HepG2 (cell line): Measurements from ENCODE around the gene LRRTM3. TPM values are rescaled to one million over a fixed set of nuclear protein-coding genes. Genes with fewer than 3 reads are reported as not detected.

Experiments
- ATAC-seq: fragments of 200-7000 bp; cut with Tn5 transposase; 3 replicates; pipeline ENCODE4 v1.9.1; 2020; ENCODE audit warnings: mild to moderate bottlenecking, moderate library complexity
- BruUV-seq: library from RNA; stranded (reverse); fragments of 400-500 nt; replicated peaks from 2 replicates; lab custom pipeline; 2021; lab: Mats Ljungman, UMichigan
- CTCF ChIA-PET: fragments of 300-600 bp; formaldehyde crosslinking; extraction: SDS; loops from one replicate; lab custom pipeline; 2021; ENCODE audit warnings: low total read pairs, inconsistent platforms, low intra/inter-chr PET ratio; lab: Yijun Ruan, JAX
- POLR2A ChIA-PET: fragments of 350-600 bp; sonication (Branson Sonifier 250); formaldehyde crosslinking; loops from one replicate; lab custom pipeline; 2020; ENCODE audit warnings: antibody characterized with exemption, inconsistent platforms; lab: Yijun Ruan, JAX
- DNase-seq: peaks from one replicate; pipeline ENCODE4 v3.0.0-alpha.2; 2015; ENCODE audit warnings: low spot score
- FAIRE-seq: peaks from 3 replicates; lab custom pipeline; 2011; peaks lifted over from hg19 to GRCh38; lab: Jason Lieb, UNC
- H2AFZ ChIP-seq: one replicate; pipeline ENCODE4 v1.6.1; 2011; ENCODE audit warnings: low read length, inconsistent platforms
- H3K27ac ChIP-seq: fragments of 300-600 bp; 3 replicates; pipeline ENCODE4 v1.8.0; 2011; ENCODE audit warnings: mixed run types, mild to moderate bottlenecking, mixed read lengths, low read length, inconsistent platforms; ENCODE audit not compliant: insufficient read depth; ENCODE audit errors: extremely low read length
- H3K27me3 ChIP-seq, 2 experiments: fragments of 200-600 bp in 1 of 2; 2 replicates in 1 of 2; 3 replicates in 1 of 2; pipeline versions ENCODE4 v1.6.0 to v1.8.0; 2011; ENCODE audit warnings: low read length in 2 of 2, mild to moderate bottlenecking in 2 of 2, moderate library complexity in 2 of 2, inconsistent platforms in 1 of 2; ENCODE audit not compliant: insufficient read depth in 2 of 2, control insufficient read depth in 1 of 2
- H3K36me3 ChIP-seq, 2 experiments: fragments of 200-600 bp in 1 of 2; replicated peaks in 1 of 2; 2 replicates in 1 of 2; 3 replicates in 1 of 2; pipeline versions ENCODE4 v1.5.1 to v1.8.0; 2011; ENCODE audit warnings: low read length in 2 of 2, inconsistent platforms in 1 of 2; ENCODE audit not compliant: insufficient read depth in 2 of 2, control insufficient read depth in 1 of 2
- H3K4me1 ChIP-seq: 2 replicates; pipeline ENCODE4 v1.5.1; 2012; ENCODE audit warnings: low read length, inconsistent platforms; ENCODE audit not compliant: insufficient read depth
- H3K4me2 ChIP-seq: 2 replicates; pipeline ENCODE4 v1.6.0; 2011; ENCODE audit warnings: low read depth, low read length, inconsistent platforms
- H3K4me3 ChIP-seq, 3 experiments: fragments of 200-600 bp in 1 of 3; sonication (generic), shearing (Covaris generic) in 1 of 3; replicated peaks in 1 of 3; 2 replicates each; pipeline ENCODE4 v1.5.1; 2011 to 2016; ENCODE audit warnings: low read length in 3 of 3, inconsistent platforms in 2 of 3, low read depth in 2 of 3, mild to moderate bottlenecking in 2 of 3, control low read depth in 1 of 3, mixed read lengths in 1 of 3; ENCODE audit not compliant: insufficient read depth in 1 of 3
- H3K79me2 ChIP-seq: one replicate; pipeline ENCODE4 v1.6.1; 2011; ENCODE audit warnings: low read length, inconsistent platforms; ENCODE audit not compliant: insufficient read depth
- H3K9ac ChIP-seq: 2 replicates; pipeline ENCODE4 v1.6.0; 2011; ENCODE audit warnings: mild to moderate bottlenecking, low read depth, low read length, inconsistent platforms; ENCODE audit not compliant: insufficient read depth
- H3K9me3 ChIP-seq: 2 replicates; pipeline ENCODE4 v1.5.1; 2012; ENCODE audit warnings: mild to moderate bottlenecking, low read length
- H4K20me1 ChIP-seq: 2 replicates; pipeline ENCODE4 v1.6.0; 2011; ENCODE audit warnings: inconsistent platforms, mild to moderate bottlenecking, low read length, moderate library complexity; ENCODE audit not compliant: insufficient read depth
- ATF1 ChIP-seq: IDR thresholded peaks from 2 replicates; pipeline ENCODE4 v1.6.1; 2016; ENCODE audit warnings: mild to moderate bottlenecking, control low read depth
- BCLAF1 ChIP-seq: fragments of 450-650 bp; IDR thresholded peaks from 2 replicates; pipeline ENCODE4 v1.6.1; 2017; ENCODE audit warnings: mild to moderate bottlenecking
- FOXJ3 ChIP-seq: sonication (generic); formaldehyde crosslinking; IDR thresholded peaks from 2 replicates; pipeline ENCODE4 v1.4.0; 2020; ENCODE audit warnings: missing genetic modification reagents, mild to moderate bottlenecking, borderline replicate concordance
- JUN ChIP-seq: sonication (generic); formaldehyde crosslinking; IDR thresholded peaks from 2 replicates; pipeline ENCODE4 v1.4.0; 2020; ENCODE audit warnings: mild to moderate bottlenecking, missing genetic modification reagents
- KAT7 ChIP-seq: IDR thresholded peaks from 2 replicates; pipeline ENCODE4 v1.6.1; 2018; ENCODE audit warnings: borderline replicate concordance, missing compliant biosample characterization
- NONO ChIP-seq, 2 experiments: fragments of 450-650 bp in 1 of 2; sonication (generic) in 1 of 2; formaldehyde crosslinking in 1 of 2; IDR thresholded peaks in 1 of 2; conservative IDR thresholded peaks in 1 of 2; 2 replicates each; pipeline versions ENCODE4 v1.6.1 to v1.8.0; 2017 to 2022; ENCODE audit warnings: mild to moderate bottlenecking in 1 of 2, missing genetic modification reagents in 1 of 2, moderate library complexity in 1 of 2
- SMARCE1 ChIP-seq: fragments of 450-650 bp; IDR thresholded peaks from 2 replicates; pipeline ENCODE4 v1.6.1; 2017; ENCODE audit warnings: borderline replicate concordance
- TFE3 ChIP-seq: IDR thresholded peaks from 2 replicates; pipeline ENCODE4 v1.6.1; 2016
- TRIM24 ChIP-seq: sonication (generic); formaldehyde crosslinking; IDR thresholded peaks from 2 replicates; pipeline ENCODE4 v1.8.0; 2022; ENCODE audit warnings: mild to moderate bottlenecking, missing genetic modification reagents
- YEATS2 ChIP-seq: sonication (generic); formaldehyde crosslinking; IDR thresholded peaks from 2 replicates; pipeline ENCODE4 v1.4.0; 2020; ENCODE audit warnings: missing genetic modification reagents, borderline replicate concordance
- ZBTB20 ChIP-seq: sonication (generic); formaldehyde crosslinking; IDR thresholded peaks from 2 replicates; pipeline ENCODE4 v1.8.1; 2023; ENCODE audit warnings: missing genetic modification reagents, low read depth, mild to moderate bottlenecking, borderline replicate concordance
- ZNF234 ChIP-seq: sonication (generic); formaldehyde crosslinking; conservative IDR thresholded peaks from 2 replicates; pipeline ENCODE4 v1.5.1; 2020; ENCODE audit warnings: mild to moderate bottlenecking, missing genetic modification reagents
- ZNF709 ChIP-seq: sonication (generic); formaldehyde crosslinking; IDR thresholded peaks from 2 replicates; pipeline ENCODE4 v1.5.0; 2020; ENCODE audit warnings: mild to moderate bottlenecking, missing genetic modification reagents
- WGBS: methylation state at CpG from one replicate; pipeline ENCODE4 v1.1.6; 2017; ENCODE audit warnings: low lambda C conversion rate; 5-methylcytosine and 5-hydroxymethylcytosine counted together
- in situ Hi-C: cut with HindIII; loops from 2 replicates; pipeline ENCODE4 v1.10.0; 2017; ENCODE audit warnings: low pct_unique_long_range_greater_than_20kb; ENCODE audit not compliant: extremely low pct_ligation_motif_present
- intact Hi-C: fragments of 100-400 bp; cut with micrococcal nuclease; formaldehyde crosslinking; loops from one replicate; pipeline ENCODE4 v1.10.0; 2022; ENCODE audit not compliant: unreplicated experiment
- polyA plus RNA-seq, 8 experiments: library from polyadenylated mRNA; depleted of rRNA in 3 of 8; stranded (reverse) in 7 of 8; unstranded in 1 of 8; fragments of >200 nt; fragmentation: Illumina TruSeq in 4 of 8; extraction: Trizol in 4 of 8; gene quantifications; 2 replicates each; pipeline versions ENCODE4 v1.2.1 to v1.2.3, GENCODE V29; 2011 to 2016; ENCODE audit warnings: low read depth in 4 of 8, missing spikeins in 1 of 8, mixed read lengths in 1 of 8; ENCODE audit not compliant: insufficient read depth in 1 of 8
- total RNA-seq, 5 experiments: library from RNA; depleted of rRNA; stranded (reverse); fragments of >200 nt; fragmentation: Illumina TruSeq; extraction: Trizol; gene quantifications; 2 replicates each; pipeline ENCODE4 v1.2.3, GENCODE V29; 2016; ENCODE audit warnings: low read depth in 1 of 5

The LRRTM3 gene
- total and polyA plus RNA-seq, 2 of the 13 experiments (the other 11 are each of a cell fraction or from before 2014, with no cell fraction given), result not detected

- Histone ChIP-seq H3K4me2 (no peak overlapping the region), H4K20me1 (no peaks in the 10 kb centered on the region), H2AFZ (no peak overlapping the region), H3K9me3 (no peaks in the 10 kb centered on the region), H3K36me3 (no peaks in the 10 kb centered on the region), H3K9ac (no peak overlapping the region), H3K4me3 (no peak overlapping the region), H3K79me2 (no peaks in the 10 kb centered on the region), H3K4me1 (no peaks in the 10 kb centered on the region), H3K27ac (no peak overlapping the region), H3K27me3 (no peaks in the 10 kb centered on the region)
- BruUV-seq, result no TSS peak
- CTCF ChIA-PET, result no interaction called here
- intact Hi-C loops, result no loop called here
- WGBS, result 0% methylated on average over 1 of the region's 1 CpG
- in situ Hi-C loops, result no loop called here
- POLR2A ChIA-PET, result no interaction called here
- no peak for ATAC-seq
- DNase-seq, result no peak
- TF ChIP-seq SMARCE1 (no peak), ZNF709 (CRISPR knock-in tag) (no peak), YEATS2 (CRISPR knock-in tag) (no peak), ATF1 (CRISPR knock-in tag) (no peak), JUN (no peak), TFE3 (CRISPR knock-in tag) (no peak), FOXJ3 (CRISPR knock-in tag) (no peak), ZBTB20 (CRISPR knock-in tag) (no peak), KAT7 (CRISPR knock-in tag) (no peak), ZNF234 (CRISPR knock-in tag) (no peak), TRIM24 (no peak), NONO (IDR thresholded peaks at IDR 0.05) (no peak), NONO (CRISPR knock-in tag; conservative IDR thresholded peaks at IDR 0.05) (no peak), BCLAF1 (no peak)
- no peak for FAIRE-seq
These were observed 45.5 kb upstream of the LRRTM3 start for GRCh38 chr10:66880292-66880691.
